Testis (tissue), 3 donors: Measurements from ENCODE around the gene GPRASP2. TPM values are rescaled to one million over a fixed set of nuclear protein-coding genes. Genes with fewer than 3 reads are reported as not detected.

Experiments
- DNase-seq: peaks from one replicate; pipeline ENCODE4 v3.0.0-alpha.2; 2019
- H3K27ac ChIP-seq, 2 donors: fragments of 200-600 bp; sonication (generic); one replicate each; pipeline ENCODE4 v1.5.1; 2019
- H3K27me3 ChIP-seq: fragments of 200-600 bp; sonication (generic); one replicate; pipeline ENCODE4 v1.5.1; 2019
- H3K36me3 ChIP-seq: fragments of 200-600 bp; sonication (generic); one replicate; pipeline ENCODE4 v1.5.1; 2017; ENCODE audit warnings: low read depth; ENCODE audit errors: missing control alignments
- H3K4me1 ChIP-seq: fragments of 200-600 bp; sonication (generic); one replicate; pipeline ENCODE4 v1.5.1; 2019
- H3K4me3 ChIP-seq, 2 donors: fragments of 200-600 bp; sonication (generic); one replicate each; pipeline ENCODE4 v1.5.1; 2017 to 2019
- H3K9me3 ChIP-seq: fragments of 200-600 bp; sonication (generic); one replicate; pipeline ENCODE4 v1.5.1; 2017
- POLR2A ChIP-seq: fragments of 450-650 bp; IDR thresholded peaks from one replicate; pipeline ENCODE4 v1.6.1; 2017; ENCODE audit warnings: antibody characterized with exemption, mild to moderate bottlenecking, moderate library complexity
- WGBS, 2 donors: methylation state at CpG; one replicate each; pipeline ENCODE4 v1.1.5; 2018; 5-methylcytosine and 5-hydroxymethylcytosine counted together
- intact Hi-C: fragments of 100-400 bp; cut with DNase I; formaldehyde crosslinking; loops from one replicate; pipeline ENCODE4 v1.15.1; 2023; ENCODE audit warnings: low total_unique reads
- polyA plus RNA-seq: library from polyadenylated mRNA; stranded (reverse); fragments of 350-450 nt; fragmentation: Illumina TruSeq; extraction: RNeasy Lipid Tissue Mini Kit (QIAGEN cat#74804); gene quantifications from one replicate; pipeline ENCODE4 v1.2.3, GENCODE V29; 2014; ENCODE audit warnings: low read depth, low replicate concordance; ENCODE audit not compliant: insufficient read depth
- total RNA-seq, 2 donors: library from RNA; depleted of rRNA; stranded (reverse); fragments of >200 nt; gene quantifications; one replicate each; pipeline ENCODE4 v1.2.3, GENCODE V29; 2016
- TF ChIP-seq, protein P1 (sequence below), 3 experiments: fragments of 450-650 bp in 2 of 3; fragments of 200-600 bp in 1 of 3; sonication (generic) in 1 of 3; IDR thresholded peaks; one replicate each; pipeline ENCODE4 v1.5.1; 2016 to 2019; ENCODE audit warnings: antibody characterized with exemption in 3 of 3, mild to moderate bottlenecking in 2 of 3, moderate library complexity in 1 of 3

Gene GPRASP2
- total and polyA plus RNA-seq, 3 donors from 2014 or later, result 8.4 to 12.8 (median 11.9) TPM

- no peak for DNase-seq
- WGBS, 2 donors, result 64 to 86% methylated on average over 2 of the region's 2 CpGs
Observed at GRCh38 chrX:102684772-102685520, 27.3 kb upstream of the GPRASP2 start.

DNA sequence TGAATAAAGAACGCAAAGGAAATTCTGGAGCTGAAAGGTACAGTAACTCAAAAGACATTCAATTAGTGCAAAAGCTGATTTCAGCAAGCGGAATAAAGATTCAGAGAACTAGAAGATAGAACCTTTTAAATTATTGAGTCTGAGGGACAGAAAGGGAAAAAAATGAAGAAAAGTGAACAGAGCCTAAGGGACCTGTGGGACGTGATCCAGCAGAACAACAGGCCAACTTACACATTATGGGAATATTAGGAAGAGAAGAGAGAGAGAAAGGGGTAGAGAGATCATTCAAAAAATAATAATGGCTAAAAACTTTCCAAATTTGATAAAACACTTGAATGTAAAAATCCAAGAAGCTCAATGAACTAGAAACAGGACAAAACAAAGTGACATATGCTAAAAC, 17.5 kb upstream of the GPRASP2 start:
- TF ChIP-seq, protein P1, sequence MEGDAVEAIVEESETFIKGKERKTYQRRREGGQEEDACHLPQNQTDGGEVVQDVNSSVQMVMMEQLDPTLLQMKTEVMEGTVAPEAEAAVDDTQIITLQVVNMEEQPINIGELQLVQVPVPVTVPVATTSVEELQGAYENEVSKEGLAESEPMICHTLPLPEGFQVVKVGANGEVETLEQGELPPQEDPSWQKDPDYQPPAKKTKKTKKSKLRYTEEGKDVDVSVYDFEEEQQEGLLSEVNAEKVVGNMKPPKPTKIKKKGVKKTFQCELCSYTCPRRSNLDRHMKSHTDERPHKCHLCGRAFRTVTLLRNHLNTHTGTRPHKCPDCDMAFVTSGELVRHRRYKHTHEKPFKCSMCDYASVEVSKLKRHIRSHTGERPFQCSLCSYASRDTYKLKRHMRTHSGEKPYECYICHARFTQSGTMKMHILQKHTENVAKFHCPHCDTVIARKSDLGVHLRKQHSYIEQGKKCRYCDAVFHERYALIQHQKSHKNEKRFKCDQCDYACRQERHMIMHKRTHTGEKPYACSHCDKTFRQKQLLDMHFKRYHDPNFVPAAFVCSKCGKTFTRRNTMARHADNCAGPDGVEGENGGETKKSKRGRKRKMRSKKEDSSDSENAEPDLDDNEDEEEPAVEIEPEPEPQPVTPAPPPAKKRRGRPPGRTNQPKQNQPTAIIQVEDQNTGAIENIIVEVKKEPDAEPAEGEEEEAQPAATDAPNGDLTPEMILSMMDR (IDR thresholded peaks at IDR 0.05), result no peak
- TF ChIP-seq POLR2A, result no peak
- no peak for DNase-seq
- H3K27ac ChIP-seq, result no peak overlapping the region
- intact Hi-C loops, result no loop called here
- H3K4me3 ChIP-seq, result no peak overlapping the region
- H3K4me1 ChIP-seq, result no peaks in the 10 kb centered on the region
- no peaks in the 10 kb centered on the region for H3K27me3 ChIP-seq
- WGBS, 2 donors, result 97 to 100% methylated on average over 3 of the region's 3 CpGs
- no peaks in the 10 kb centered on the region for H3K9me3 ChIP-seq
- H3K36me3 ChIP-seq, result no peaks in the 10 kb centered on the region

More at GRCh38 chrX:102684772-102685520, 27.3 kb upstream of the GPRASP2 start:
- no peaks in the 10 kb centered on the region for H3K9me3 ChIP-seq
- no peaks in the 10 kb centered on the region for H3K36me3 ChIP-seq
- intact Hi-C loops, result no loop called here
- H3K27ac ChIP-seq, result no peak overlapping the region
- no peaks in the 10 kb centered on the region for H3K27me3 ChIP-seq
- no peaks in the 10 kb centered on the region for H3K4me1 ChIP-seq
- no peak overlapping the region for H3K4me3 ChIP-seq
- TF ChIP-seq, protein P1 (IDR thresholded peaks at IDR 0.05), result no peak
- no peak for TF ChIP-seq POLR2A

GRCh38 chrX:102696306-102696705, 15.9 kb upstream of the GPRASP2 start:
- no peak overlapping the region for H3K4me3 ChIP-seq
- H3K36me3 ChIP-seq, result no peaks in the 10 kb centered on the region
- TF ChIP-seq POLR2A, result no peak
- TF ChIP-seq, protein P1 (IDR thresholded peaks at IDR 0.05), result no peak
- no peak for DNase-seq
- no peak overlapping the region for H3K27ac ChIP-seq
- intact Hi-C loops, result no loop called here
- H3K9me3 ChIP-seq, result no peaks in the 10 kb centered on the region
- no peaks in the 10 kb centered on the region for H3K27me3 ChIP-seq
- H3K4me1 ChIP-seq, result no peaks in the 10 kb centered on the region

GRCh38 chrX:102697494-102697893, 14.8 kb upstream of the GPRASP2 start:
- TF ChIP-seq, protein P1 (IDR thresholded peaks at IDR 0.05), result no peak
- TF ChIP-seq POLR2A, result no peak
- no peak for DNase-seq
- no peaks in the 10 kb centered on the region for H3K4me1 ChIP-seq
- no peak overlapping the region for H3K4me3 ChIP-seq
- H3K9me3 ChIP-seq, result no peaks in the 10 kb centered on the region
- H3K36me3 ChIP-seq, result no peaks in the 10 kb centered on the region
- H3K27me3 ChIP-seq, result no peaks in the 10 kb centered on the region
- intact Hi-C loops, result no loop called here
- no peak overlapping the region for H3K27ac ChIP-seq

DNA sequence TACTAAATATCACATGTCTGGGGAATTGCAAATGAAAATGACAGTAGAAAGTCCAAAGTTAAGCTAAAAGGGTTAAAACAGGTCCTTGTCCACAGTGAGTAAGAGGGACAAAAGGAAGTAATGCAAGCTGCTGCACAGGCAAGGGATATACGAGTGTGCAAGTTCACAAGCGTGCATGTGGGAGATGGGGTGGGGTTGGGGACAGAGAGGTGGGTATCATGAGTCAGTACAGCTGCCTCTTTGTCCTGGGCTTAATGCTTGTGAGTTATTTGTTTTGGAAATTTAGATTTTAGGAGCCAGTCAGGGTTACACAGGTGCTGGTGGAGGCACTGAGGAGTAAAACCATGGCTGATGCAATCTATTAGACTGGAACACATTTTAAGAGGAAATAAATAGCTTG, 3.3 kb upstream of the GPRASP2 start:
- no peaks in the 10 kb centered on the region for H3K27me3 ChIP-seq
- intact Hi-C loops, result no loop called here
- TF ChIP-seq, protein P1 (IDR thresholded peaks at IDR 0.05), result no peak
- TF ChIP-seq POLR2A, result no peak
- H3K36me3 ChIP-seq, result no peaks in the 10 kb centered on the region
- no peaks in the 10 kb centered on the region for H3K9me3 ChIP-seq
- 68 to 71% methylated on average over 2 of the region's 2 CpGs for WGBS, 2 donors
- no peak overlapping the region for H3K27ac ChIP-seq
- DNase-seq, result no peak
- no peaks in the 10 kb centered on the region for H3K4me1 ChIP-seq
- H3K4me3 ChIP-seq, result no peak overlapping the region
